HepG2 (cell line): ENCODE data around the gene ARFGAP1. TPM values are rescaled to one million over a fixed set of nuclear protein-coding genes. Genes with fewer than 3 reads are reported as not detected.

ENCODE experiments used
- ATAC-seq: fragments of 200-7000 bp; cut with Tn5 transposase; 3 replicates; pipeline ENCODE4 v1.9.1; 2020; ENCODE audit warnings: mild to moderate bottlenecking, moderate library complexity
- BruUV-seq: library from RNA; stranded (reverse); fragments of 400-500 nt; replicated peaks from 2 replicates; lab custom pipeline; 2021; lab: Mats Ljungman, UMichigan
- CTCF ChIA-PET: fragments of 300-600 bp; formaldehyde crosslinking; extraction: SDS; loops from one replicate; lab custom pipeline; 2021; ENCODE audit warnings: low total read pairs, inconsistent platforms, low intra/inter-chr PET ratio; lab: Yijun Ruan, JAX
- POLR2A ChIA-PET: fragments of 350-600 bp; sonication (Branson Sonifier 250); formaldehyde crosslinking; loops from one replicate; lab custom pipeline; 2020; ENCODE audit warnings: antibody characterized with exemption, inconsistent platforms; lab: Yijun Ruan, JAX
- DNase-seq: peaks from one replicate; pipeline ENCODE4 v3.0.0-alpha.2; 2015; ENCODE audit warnings: low spot score
- FAIRE-seq: peaks from 3 replicates; lab custom pipeline; 2011; peaks lifted over from hg19 to GRCh38; lab: Jason Lieb, UNC
- H2AFZ ChIP-seq: one replicate; pipeline ENCODE4 v1.6.1; 2011; ENCODE audit warnings: low read length, inconsistent platforms
- H3K27ac ChIP-seq: fragments of 300-600 bp; 3 replicates; pipeline ENCODE4 v1.8.0; 2011; ENCODE audit warnings: mixed run types, mild to moderate bottlenecking, mixed read lengths, low read length, inconsistent platforms; ENCODE audit not compliant: insufficient read depth; ENCODE audit errors: extremely low read length
- H3K27me3 ChIP-seq, 2 experiments: fragments of 200-600 bp in 1 of 2; 2 replicates in 1 of 2; 3 replicates in 1 of 2; pipeline versions ENCODE4 v1.6.0 to v1.8.0; 2011; ENCODE audit warnings: low read length in 2 of 2, mild to moderate bottlenecking in 2 of 2, moderate library complexity in 2 of 2, inconsistent platforms in 1 of 2; ENCODE audit not compliant: insufficient read depth in 2 of 2, control insufficient read depth in 1 of 2
- H3K36me3 ChIP-seq, 2 experiments: fragments of 200-600 bp in 1 of 2; replicated peaks in 1 of 2; 2 replicates in 1 of 2; 3 replicates in 1 of 2; pipeline versions ENCODE4 v1.5.1 to v1.8.0; 2011; ENCODE audit warnings: low read length in 2 of 2, inconsistent platforms in 1 of 2; ENCODE audit not compliant: insufficient read depth in 2 of 2, control insufficient read depth in 1 of 2
- H3K4me1 ChIP-seq: 2 replicates; pipeline ENCODE4 v1.5.1; 2012; ENCODE audit warnings: low read length, inconsistent platforms; ENCODE audit not compliant: insufficient read depth
- H3K4me2 ChIP-seq: 2 replicates; pipeline ENCODE4 v1.6.0; 2011; ENCODE audit warnings: low read depth, low read length, inconsistent platforms
- H3K4me3 ChIP-seq, 3 experiments: fragments of 200-600 bp in 1 of 3; sonication (generic), shearing (Covaris generic) in 1 of 3; replicated peaks in 1 of 3; 2 replicates each; pipeline ENCODE4 v1.5.1; 2011 to 2016; ENCODE audit warnings: low read length in 3 of 3, inconsistent platforms in 2 of 3, low read depth in 2 of 3, mild to moderate bottlenecking in 2 of 3, control low read depth in 1 of 3, mixed read lengths in 1 of 3; ENCODE audit not compliant: insufficient read depth in 1 of 3
- H3K79me2 ChIP-seq: one replicate; pipeline ENCODE4 v1.6.1; 2011; ENCODE audit warnings: low read length, inconsistent platforms; ENCODE audit not compliant: insufficient read depth
- H3K9ac ChIP-seq: 2 replicates; pipeline ENCODE4 v1.6.0; 2011; ENCODE audit warnings: mild to moderate bottlenecking, low read depth, low read length, inconsistent platforms; ENCODE audit not compliant: insufficient read depth
- H3K9me3 ChIP-seq: 2 replicates; pipeline ENCODE4 v1.5.1; 2012; ENCODE audit warnings: mild to moderate bottlenecking, low read length
- H4K20me1 ChIP-seq: 2 replicates; pipeline ENCODE4 v1.6.0; 2011; ENCODE audit warnings: inconsistent platforms, mild to moderate bottlenecking, low read length, moderate library complexity; ENCODE audit not compliant: insufficient read depth
- HMG20A ChIP-seq: IDR thresholded peaks from 2 replicates; pipeline ENCODE4 v1.6.1; 2016; ENCODE audit warnings: borderline replicate concordance
- MIER3 ChIP-seq: IDR thresholded peaks from 2 replicates; pipeline ENCODE4 v1.6.1; 2016; ENCODE audit warnings: missing compliant biosample characterization, borderline replicate concordance
- RERE ChIP-seq: IDR thresholded peaks from 2 replicates; pipeline ENCODE4 v1.6.1; 2016; ENCODE audit warnings: low read depth, missing genetic modification reagents, missing compliant biosample characterization
- ZNF282 ChIP-seq: fragments of 450-650 bp; IDR thresholded peaks from 2 replicates; pipeline ENCODE4 v1.6.1; 2018; ENCODE audit not compliant: partially characterized antibody
- ZNF333 ChIP-seq: sonication (generic); formaldehyde crosslinking; IDR thresholded peaks from 2 replicates; pipeline ENCODE4 v1.4.0; 2020; ENCODE audit warnings: mild to moderate bottlenecking, missing genetic modification reagents, borderline replicate concordance
- ZNF34 ChIP-seq: sonication (generic); formaldehyde crosslinking; IDR thresholded peaks from 2 replicates; pipeline ENCODE4 v1.4.0; 2020; ENCODE audit warnings: mild to moderate bottlenecking, missing genetic modification reagents, borderline replicate concordance
- ZNF460 ChIP-seq: sonication (generic); formaldehyde crosslinking; IDR thresholded peaks from 2 replicates; pipeline ENCODE4 v1.5.1; 2020; ENCODE audit warnings: missing genetic modification reagents, mild to moderate bottlenecking, borderline replicate concordance
- ZNF609 ChIP-seq: sonication (generic); formaldehyde crosslinking; IDR thresholded peaks from 2 replicates; pipeline ENCODE4 v1.4.0; 2020; ENCODE audit warnings: mild to moderate bottlenecking, missing genetic modification reagents, borderline replicate concordance
- ZSCAN31 ChIP-seq: sonication (generic); formaldehyde crosslinking; IDR thresholded peaks from 2 replicates; pipeline ENCODE4 v1.5.0; 2020; ENCODE audit warnings: low read depth, mild to moderate bottlenecking, missing genetic modification reagents
- WGBS: methylation state at CpG from one replicate; pipeline ENCODE4 v1.1.6; 2017; ENCODE audit warnings: low lambda C conversion rate; 5-methylcytosine and 5-hydroxymethylcytosine counted together
- in situ Hi-C: cut with HindIII; loops from 2 replicates; pipeline ENCODE4 v1.10.0; 2017; ENCODE audit warnings: low pct_unique_long_range_greater_than_20kb; ENCODE audit not compliant: extremely low pct_ligation_motif_present
- intact Hi-C: fragments of 100-400 bp; cut with micrococcal nuclease; formaldehyde crosslinking; loops from one replicate; pipeline ENCODE4 v1.10.0; 2022; ENCODE audit not compliant: unreplicated experiment
- polyA plus RNA-seq, 8 experiments: library from polyadenylated mRNA; depleted of rRNA in 3 of 8; stranded (reverse) in 7 of 8; unstranded in 1 of 8; fragments of >200 nt; fragmentation: Illumina TruSeq in 4 of 8; extraction: Trizol in 4 of 8; gene quantifications; 2 replicates each; pipeline versions ENCODE4 v1.2.1 to v1.2.3, GENCODE V29; 2011 to 2016; ENCODE audit warnings: low read depth in 4 of 8, missing spikeins in 1 of 8, mixed read lengths in 1 of 8; ENCODE audit not compliant: insufficient read depth in 1 of 8
- total RNA-seq, 5 experiments: library from RNA; depleted of rRNA; stranded (reverse); fragments of >200 nt; fragmentation: Illumina TruSeq; extraction: Trizol; gene quantifications; 2 replicates each; pipeline ENCODE4 v1.2.3, GENCODE V29; 2016; ENCODE audit warnings: low read depth in 1 of 5

The ARFGAP1 gene
- total and polyA plus RNA-seq, 2 of the 13 experiments (the other 11 are each of a cell fraction or from before 2014, with no cell fraction given), result 132 TPM

- TF ChIP-seq ZSCAN31 (CRISPR knock-in tag) (no peak), ZNF460 (no peak), RERE (CRISPR knock-in tag) (no peak)
These were observed 35.8 kb downstream of the ARFGAP1 start (continued) for GRCh38 chr20:63308218-63308911.

- in situ Hi-C loops, result loop anchor here (5.0 kb wide), 1 partner anchor 73 kb away; no protein-coding TSS in a partner anchor
- BruUV-seq, result no TSS peak
- POLR2A ChIA-PET, result interaction anchor here (1.0 to 1.1 kb wide), 2 partner anchors 68 to 72 kb away, joined by 4 read pairs; no protein-coding TSS in a partner anchor
- TF ChIP-seq ZNF34 (CRISPR knock-in tag) (no peak), ZNF609 (0 out of 2 replicates have a peak, but pooled peaks have one; percentile 39), ZNF333 (CRISPR knock-in tag) (no peak), MIER3 (CRISPR knock-in tag) (no peak), ZNF282 (no peak), HMG20A (CRISPR knock-in tag) (no peak)
These were observed 36.9 kb downstream of the ARFGAP1 start for GRCh38 chr20:63309261-63310071.

More at GRCh38 chr20:63309261-63310071, 36.9 kb downstream of the ARFGAP1 start:
- H3K9ac ChIP-seq, result no peak overlapping the region
- 32% methylated on average over 23 of the region's 35 CpGs for WGBS
- no peaks in the 10 kb centered on the region for H3K36me3 ChIP-seq
- ATAC-seq (peak; percentile 70), FAIRE-seq (no peak), DNase-seq (peak; percentile 41)
- H2AFZ ChIP-seq, result no peak overlapping the region
- H3K4me1 ChIP-seq, result no peaks in the 10 kb centered on the region
- no peaks in the 10 kb centered on the region for H3K79me2 ChIP-seq
- CTCF ChIA-PET, result interaction anchor here (2.5 to 3.4 kb wide), 2 partner anchors 69 to 73 kb away, joined by 18 to 69 read pairs; no protein-coding TSS in a partner anchor
- no peak overlapping the region for H3K27ac ChIP-seq
- H3K4me3 ChIP-seq, result no peak overlapping the region
- intact Hi-C loops, result loop anchor here (1.0 kb wide), 1 partner anchor 73 kb away; no protein-coding TSS in a partner anchor
- peaks cover 24 to 78% of the 10 kb centered on the region in 2 experiments for H3K27me3 ChIP-seq
- H3K4me2 ChIP-seq, result no peak overlapping the region
- peaks cover 14% of the 10 kb centered on the region; the same call in 1 of the 2 replicates for H4K20me1 ChIP-seq
- H3K9me3 ChIP-seq, result no peaks in the 10 kb centered on the region
